H1 (cell line): ENCODE data around the gene AMPH. TPM values are rescaled to one million over a fixed set of nuclear protein-coding genes. Genes with fewer than 3 reads are reported as not detected.

Source experiments
- CTCF ChIA-PET: fragments of 300-600 bp; sonication (Branson Sonifier 250); formaldehyde crosslinking; loops from one replicate; lab custom pipeline; 2021; ENCODE audit not compliant: partially characterized antibody; lab: Charles Lee
- POLR2A ChIA-PET: fragments of 300-600 bp; sonication (Branson Sonifier 250); formaldehyde crosslinking; loops from one replicate; lab custom pipeline; 2021; ENCODE audit warnings: inconsistent platforms; ENCODE audit not compliant: partially characterized antibody; lab: Charles Lee
- DNase-seq, 2 experiments: peaks; one replicate each; pipeline versions ENCODE4 v3.0.0 to v3.0.0-alpha.2; 2010 to 2022; ENCODE audit warnings: low spot score in 2 of 2, low read depth in 1 of 2, mixed read lengths in 1 of 2
- FAIRE-seq: peaks from 2 replicates; lab custom pipeline; 2011; peaks lifted over from hg19 to GRCh38; lab: Jason Lieb, UNC
- H2AFZ ChIP-seq: 2 replicates; pipeline ENCODE4 v1.8.1; 2012; ENCODE audit warnings: low read length, inconsistent platforms
- H2AK5ac ChIP-seq: 2 replicates; pipeline ENCODE4 v1.6.1; 2013; ENCODE audit warnings: low read depth, low read length
- H2BK120ac ChIP-seq: replicated peaks from 2 replicates; pipeline ENCODE3; 2013; ENCODE audit warnings: low read depth, low read length, inconsistent platforms
- H2BK12ac ChIP-seq: 2 replicates; pipeline ENCODE4 v1.6.1; 2013; ENCODE audit warnings: low read depth, low read length
- H2BK15ac ChIP-seq: 2 replicates; pipeline ENCODE4 v1.6.1; 2013; ENCODE audit warnings: low read length
- H2BK20ac ChIP-seq: 2 replicates; pipeline ENCODE4 v1.6.1; 2013; ENCODE audit warnings: low read length
- H2BK5ac ChIP-seq: 2 replicates; pipeline ENCODE4 v1.6.1; 2013; ENCODE audit warnings: low read depth, low read length
- H3K14ac ChIP-seq: 2 replicates; pipeline ENCODE4 v1.6.1; 2013; ENCODE audit warnings: inconsistent platforms; ENCODE audit not compliant: insufficient read length
- H3K18ac ChIP-seq: 2 replicates; pipeline ENCODE4 v1.6.1; 2013; ENCODE audit warnings: low read length; ENCODE audit errors: extremely low read depth
- H3K23ac ChIP-seq: 2 replicates; pipeline ENCODE4 v1.6.1; 2013; ENCODE audit warnings: inconsistent platforms; ENCODE audit not compliant: insufficient read length
- H3K23me2 ChIP-seq: 2 replicates; pipeline ENCODE4 v1.6.1; 2013; ENCODE audit warnings: low read depth, low read length
- H3K27ac ChIP-seq: 2 replicates; pipeline ENCODE4 v1.6.1; 2011; ENCODE audit warnings: low read depth, low read length, inconsistent platforms
- H3K27me3 ChIP-seq, 4 experiments: replicated peaks in 1 of 4; 1 replicate in 1 of 4; 2 replicates in 3 of 4; pipeline versions ENCODE4 v1.6.1 to v1.8.1; 2011 to 2013; ENCODE audit warnings: low read length in 3 of 4, mild to moderate bottlenecking in 3 of 4, inconsistent platforms in 2 of 4, mixed read lengths in 2 of 4, moderate library complexity in 1 of 4; ENCODE audit not compliant: control insufficient read depth in 3 of 4, insufficient read depth in 3 of 4; ENCODE audit errors: extremely low read depth in 1 of 4
- H3K36me3 ChIP-seq, 4 experiments: 2 replicates each; pipeline versions ENCODE4 v1.6.1 to v1.8.1; 2011 to 2013; ENCODE audit warnings: mild to moderate bottlenecking in 4 of 4, low read length in 3 of 4, moderate library complexity in 2 of 4, control low read depth in 1 of 4, inconsistent platforms in 1 of 4; ENCODE audit not compliant: insufficient read depth in 4 of 4, control insufficient read depth in 2 of 4
- H3K4ac ChIP-seq: replicated peaks from 2 replicates; pipeline ENCODE3; 2013; ENCODE audit warnings: low read length, low read depth, mixed read lengths, inconsistent platforms; ENCODE audit not compliant: insufficient read length
- H3K4me1 ChIP-seq, 4 experiments: replicated peaks in 1 of 4; 1 replicate in 1 of 4; 2 replicates in 3 of 4; pipeline versions ENCODE4 v1.6.1 to v1.8.1; 2011 to 2013; ENCODE audit warnings: low read length in 3 of 4, inconsistent platforms in 2 of 4, mixed read lengths in 1 of 4; ENCODE audit not compliant: insufficient read depth in 4 of 4, control insufficient read depth in 3 of 4
- H3K4me2 ChIP-seq, 2 experiments: 2 replicates each; pipeline versions ENCODE4 v1.6.1 to v1.8.1; 2011 to 2013; ENCODE audit warnings: low read depth in 2 of 2, low read length in 2 of 2, control low read depth in 1 of 2, inconsistent platforms in 1 of 2, mild to moderate bottlenecking in 1 of 2; ENCODE audit not compliant: insufficient read depth in 1 of 2
- H3K4me3 ChIP-seq, 4 experiments: fragments of 200-600, 300-600 bp in 1 of 4; sonication (generic), shearing (Covaris generic), sonication (Bioruptor Twin) in 1 of 4; 2 replicates each; pipeline versions ENCODE4 v1.5.1 to v1.8.1; 2011 to 2016; ENCODE audit warnings: low read length in 4 of 4, low read depth in 3 of 4, control low read depth in 2 of 4, inconsistent platforms in 2 of 4, mild to moderate bottlenecking in 2 of 4, mixed read lengths in 1 of 4, moderate library complexity in 1 of 4; ENCODE audit not compliant: insufficient read depth in 2 of 4; ENCODE audit errors: extremely low read depth in 1 of 4
- H3K56ac ChIP-seq: replicated peaks from 2 replicates; pipeline ENCODE3; 2013; ENCODE audit warnings: low read depth, mild to moderate bottlenecking, mixed read lengths, low read length, inconsistent platforms; ENCODE audit not compliant: insufficient read length
- H3K79me1 ChIP-seq: 2 replicates; pipeline ENCODE4 v1.6.1; 2013; ENCODE audit warnings: low read depth, low read length, control low read depth
- H3K79me2 ChIP-seq, 2 experiments: 2 replicates each; pipeline versions ENCODE4 v1.6.1 to v1.8.1; 2012 to 2013; ENCODE audit warnings: low read length in 2 of 2, mild to moderate bottlenecking in 2 of 2, inconsistent platforms in 1 of 2; ENCODE audit not compliant: insufficient read depth in 2 of 2, control insufficient read depth in 1 of 2
- H3K9ac ChIP-seq, 4 experiments: replicated peaks in 1 of 4; 1 replicate in 1 of 4; 2 replicates in 3 of 4; pipeline versions ENCODE4 v1.6.1 to v1.8.1; 2011 to 2013; ENCODE audit warnings: low read depth in 3 of 4, low read length in 3 of 4, control low read depth in 2 of 4, mild to moderate bottlenecking in 2 of 4, moderate library complexity in 2 of 4, inconsistent platforms in 1 of 4; ENCODE audit errors: extremely low read depth in 1 of 4
- H3K9me3 ChIP-seq, 2 experiments: 2 replicates each; pipeline versions ENCODE4 v1.6.1 to v1.8.1; 2012 to 2013; ENCODE audit warnings: mild to moderate bottlenecking in 2 of 2, moderate library complexity in 2 of 2, control low read depth in 1 of 2, inconsistent platforms in 1 of 2, low read depth in 1 of 2, low read length in 1 of 2, mixed read lengths in 1 of 2; ENCODE audit not compliant: insufficient read depth in 2 of 2
- H4K20me1 ChIP-seq, 2 experiments: replicated peaks in 1 of 2; 2 replicates each; pipeline versions ENCODE3 to v1.8.1; 2011 to 2013; ENCODE audit warnings: inconsistent platforms in 2 of 2, low read length in 2 of 2, mild to moderate bottlenecking in 1 of 2; ENCODE audit not compliant: insufficient read depth in 2 of 2, control insufficient read depth in 1 of 2
- H4K5ac ChIP-seq: 2 replicates; pipeline ENCODE4 v1.6.1; 2013; ENCODE audit warnings: low read length, low read depth, mixed read lengths, inconsistent platforms; ENCODE audit not compliant: insufficient read length
- H4K8ac ChIP-seq: 2 replicates; pipeline ENCODE4 v1.8.0; 2013; ENCODE audit warnings: mild to moderate bottlenecking, moderate library complexity, low read length, inconsistent platforms; ENCODE audit not compliant: insufficient read depth; ENCODE audit errors: extremely low read depth
- H4K91ac ChIP-seq: replicated peaks from 2 replicates; pipeline ENCODE3; 2013; ENCODE audit warnings: low read length, mixed read lengths, inconsistent platforms; ENCODE audit not compliant: insufficient read length
- ATF2 ChIP-seq: IDR thresholded peaks from 2 replicates; pipeline ENCODE4 v1.6.1; 2012; ENCODE audit warnings: low read length, inconsistent platforms
- BACH1 ChIP-seq: IDR thresholded peaks from 2 replicates; pipeline ENCODE4 v1.6.1; 2012; ENCODE audit warnings: low read length, improper control_type of control experiment
- CREB1 ChIP-seq: IDR thresholded peaks from 2 replicates; pipeline ENCODE4 v1.6.1; 2012; ENCODE audit warnings: inconsistent platforms
- SIRT6 ChIP-seq: IDR thresholded peaks from one replicate; pipeline ENCODE4 v1.7.1; 2012; ENCODE audit warnings: low read length, inconsistent platforms
- SUZ12 ChIP-seq: fragments of 200-600 bp; sonication (generic); IDR thresholded peaks from 2 replicates; pipeline ENCODE4 v1.6.1; 2012; ENCODE audit warnings: mild to moderate bottlenecking, inconsistent platforms, low read length, moderate library complexity, mixed read lengths
- WGBS, 2 experiments: shearing (Covaris generic) in 1 of 2; methylation state at CpG; one replicate each; pipeline versions ENCODE4 v1.1.6 to v1.1.7; 2013 to 2015; ENCODE audit warnings: low lambda C conversion rate in 2 of 2, mixed read lengths in 2 of 2, inconsistent platforms in 1 of 2, low coverage in 1 of 2, missing lambda C conversion rate in 1 of 2; ENCODE audit not compliant: insufficient replicate concordance in 2 of 2, insufficient coverage in 1 of 2, insufficient read length in 1 of 2; ENCODE audit errors: extremely low coverage in 1 of 2, missing lambda C conversion rate in 1 of 2; 5-methylcytosine and 5-hydroxymethylcytosine counted together
- polyA plus RNA-seq, 7 experiments: library from polyadenylated mRNA; depleted of rRNA in 3 of 7; stranded (reverse) in 5 of 7; unstranded in 2 of 7; fragments of >200 nt in 5 of 7; fragments of 200-250 nt in 2 of 7; gene quantifications; 1 replicate in 5 of 7; 2 replicates in 1 of 7; 4 replicates in 1 of 7; pipeline versions ENCODE4 v1.2.1 to v1.2.3, GENCODE V29; 2011 to 2013; ENCODE audit warnings: missing spikeins in 2 of 7, mixed read lengths in 2 of 7
- total RNA-seq: library from RNA; stranded (reverse); fragmentation: NEBNext Ultra II Directional; extraction: Animal tissue kit (Norgen Biotek cat#: 25700); gene quantifications from 2 replicates; pipeline ENCODE4 v1.2.1, GENCODE V29; 2021

AMPH gene
- total and polyA plus RNA-seq, 2 of the 8 experiments (the other 6 are each of a cell fraction or from before 2014, with no cell fraction given) = 7.3 to 12.2 TPM

- no peaks in the 10 kb centered on the region for H3K9me3 ChIP-seq
- POLR2A ChIA-PET = no interaction called here
- 84% methylated on average over 3 of the region's 3 CpGs; no CpG with 5 or more reads in 1 of the 2 experiments for WGBS, 2 experiments
These were observed 217.4 kb downstream of the AMPH start for GRCh38 chr7:38413784-38414183.

More at GRCh38 chr7:38413784-38414183, 217.4 kb downstream of the AMPH start:
- Histone ChIP-seq H3K4me3 (no peak overlapping the region), H2BK15ac (no peak overlapping the region), H4K20me1 (peaks cover 0 to 1% of the 10 kb centered on the region in 2 experiments), H3K56ac (no peak overlapping the region), H3K14ac (no peak overlapping the region), H3K4me2 (no peak overlapping the region), H3K79me2 (no peaks in the 10 kb centered on the region), H2BK120ac (no peak overlapping the region), H3K4me1 (no peaks in the 10 kb centered on the region), H3K23me2 (no peaks in the 10 kb centered on the region), H3K27ac (no peak overlapping the region), H2BK5ac (no peak overlapping the region), H3K4ac (no peak overlapping the region), H3K9ac (no peak overlapping the region), H3K23ac (no peak overlapping the region), H3K18ac (no peak overlapping the region), H4K91ac (no peak overlapping the region), H2BK12ac (no peak overlapping the region), H3K79me1 (no peaks in the 10 kb centered on the region), H2AK5ac (no peak overlapping the region), H2AFZ (no peak overlapping the region), H3K36me3 (no peaks in the 10 kb centered on the region), H2BK20ac (no peak overlapping the region), H4K5ac (no peak overlapping the region), H4K8ac (no peak overlapping the region), H3K27me3 (no peaks in the 10 kb centered on the region)
- DNase-seq (no peak), FAIRE-seq (no peak)
- TF ChIP-seq BACH1 (no peak), SIRT6 (no peak), CREB1 (no peak), ATF2 (no peak), SUZ12 (no peak)
- CTCF ChIA-PET = no interaction called here
